GM12892 (cell line): ENCODE results near the gene L1TD1.

Source experiments
- POLR2A ChIP-seq: IDR thresholded peaks from 2 replicates; pipeline ENCODE4 v1.6.1; 2011; ENCODE audit warnings: low read depth, low read length, control low read depth
- POLR2AphosphoS5 ChIP-seq: IDR thresholded peaks from 2 replicates; pipeline ENCODE4 v1.6.1; 2011; ENCODE audit warnings: low read depth, low read length, control low read depth
- TAF1 ChIP-seq: IDR thresholded peaks from 2 replicates; pipeline ENCODE4 v1.6.1; 2011; ENCODE audit warnings: low read depth, mild to moderate bottlenecking, control low read depth, low read length, borderline replicate concordance

DNA sequence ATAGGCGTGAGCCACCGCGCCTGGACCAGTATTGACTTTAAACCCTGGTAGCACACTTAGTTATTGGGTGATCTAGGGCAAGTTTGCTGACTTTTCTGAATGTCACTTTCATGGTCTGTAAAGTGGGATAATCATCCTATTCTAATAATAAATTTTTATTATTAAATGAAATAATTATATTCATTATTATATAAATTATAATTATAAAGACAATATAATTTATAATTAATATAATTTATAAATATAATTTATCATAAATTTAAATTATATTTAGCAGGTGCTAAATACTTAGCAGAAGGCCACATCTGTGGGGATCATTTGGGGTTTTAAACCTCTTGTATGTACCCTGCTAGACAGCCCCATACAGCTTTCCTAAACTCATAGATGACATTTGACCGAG, 64.9 kb downstream of the L1TD1 start:
- TF ChIP-seq POLR2AphosphoS5 = no peak
- TF ChIP-seq POLR2A = no peak
- TF ChIP-seq TAF1 = no peak
